GM18951 (cell line): ENCODE results near the gene ZNF521.
"Not testable (repeated sequence)": the region's sequence is repeated elsewhere in the genome, so short reads cannot be mapped to it uniquely, and the experiment has no call there.

Source experiments
- POLR2A ChIP-seq: IDR thresholded peaks from 4 replicates; pipeline ENCODE4 v1.6.1; 2011; ENCODE audit warnings: mild to moderate bottlenecking; ENCODE audit not compliant: insufficient read length, insufficient read depth; ENCODE audit errors: extremely low read depth
- in situ Hi-C: fragments of 300-500 bp; cut with MboI; formaldehyde crosslinking; loops from one replicate; pipeline ENCODE4 v1.12.0; 2022; ENCODE audit warnings: low sequenced_read_pairs, mixed read lengths, inconsistent platforms; ENCODE audit not compliant: unreplicated experiment

The ZNF521 gene

GRCh38 chr18:25279556-25279955 is 72.4 kb downstream of the ZNF521 start:
- in situ Hi-C loops: no loop called here
- no peak for TF ChIP-seq POLR2A

GRCh38 chr18:25279133-25279532 is 72.8 kb downstream of the ZNF521 start:
- TF ChIP-seq POLR2A: no peak
- in situ Hi-C loops: no loop called here

- TF ChIP-seq POLR2A: no peak
- in situ Hi-C loops: no loop called here
Measured at GRCh38 chr18:25278394-25278793, 73.6 kb downstream of the ZNF521 start.

- in situ Hi-C loops: no loop called here
- TF ChIP-seq POLR2A: no peak
Measured at GRCh38 chr18:25275412-25276001, 76.5 kb downstream of the ZNF521 start.

- no peak for TF ChIP-seq POLR2A
- in situ Hi-C loops: no loop called here
Measured at GRCh38 chr18:25274926-25275325, 77.0 kb downstream of the ZNF521 start.

- in situ Hi-C loops: not testable (repeated sequence)
Measured at GRCh38 chr18:25266931-25267527, 84.9 kb downstream of the ZNF521 start.

- in situ Hi-C loops: no loop called here
- no peak for TF ChIP-seq POLR2A
Measured at GRCh38 chr18:25262920-25263319, 89.0 kb downstream of the ZNF521 start.

GRCh38 chr18:25261768-25262167 is 90.2 kb downstream of the ZNF521 start:
- in situ Hi-C loops: no loop called here
- no peak for TF ChIP-seq POLR2A

- TF ChIP-seq POLR2A: no peak
- in situ Hi-C loops: no loop called here
Measured at GRCh38 chr18:25256439-25256838, 95.5 kb downstream of the ZNF521 start.

- in situ Hi-C loops: no loop called here
- TF ChIP-seq POLR2A: no peak
Measured at GRCh38 chr18:25253779-25254178, 98.2 kb downstream of the ZNF521 start.

GRCh38 chr18:25253136-25253535 is 98.8 kb downstream of the ZNF521 start:
- in situ Hi-C loops: no loop called here
- TF ChIP-seq POLR2A: no peak

- no peak for TF ChIP-seq POLR2A
- in situ Hi-C loops: no loop called here
Measured at GRCh38 chr18:25251068-25251467, 100.9 kb downstream of the ZNF521 start.

- no peak for TF ChIP-seq POLR2A
- in situ Hi-C loops: no loop called here
Measured at GRCh38 chr18:25250474-25250851, 101.5 kb downstream of the ZNF521 start.

GRCh38 chr18:25248755-25249154 is 103.2 kb downstream of the ZNF521 start:
- in situ Hi-C loops: no loop called here
- no peak for TF ChIP-seq POLR2A

GRCh38 chr18:25247725-25248124 is 104.2 kb downstream of the ZNF521 start:
- in situ Hi-C loops: no loop called here
- TF ChIP-seq POLR2A: no peak
